ENCODE results near the gene FBXW12. TPM values are rescaled to one million over a fixed set of nuclear protein-coding genes. Genes with fewer than 3 reads are reported as not detected.

FBXW12 gene
- total and polyA plus RNA-seq, 2 experiments from 2014 or later, result not detected

DNA sequence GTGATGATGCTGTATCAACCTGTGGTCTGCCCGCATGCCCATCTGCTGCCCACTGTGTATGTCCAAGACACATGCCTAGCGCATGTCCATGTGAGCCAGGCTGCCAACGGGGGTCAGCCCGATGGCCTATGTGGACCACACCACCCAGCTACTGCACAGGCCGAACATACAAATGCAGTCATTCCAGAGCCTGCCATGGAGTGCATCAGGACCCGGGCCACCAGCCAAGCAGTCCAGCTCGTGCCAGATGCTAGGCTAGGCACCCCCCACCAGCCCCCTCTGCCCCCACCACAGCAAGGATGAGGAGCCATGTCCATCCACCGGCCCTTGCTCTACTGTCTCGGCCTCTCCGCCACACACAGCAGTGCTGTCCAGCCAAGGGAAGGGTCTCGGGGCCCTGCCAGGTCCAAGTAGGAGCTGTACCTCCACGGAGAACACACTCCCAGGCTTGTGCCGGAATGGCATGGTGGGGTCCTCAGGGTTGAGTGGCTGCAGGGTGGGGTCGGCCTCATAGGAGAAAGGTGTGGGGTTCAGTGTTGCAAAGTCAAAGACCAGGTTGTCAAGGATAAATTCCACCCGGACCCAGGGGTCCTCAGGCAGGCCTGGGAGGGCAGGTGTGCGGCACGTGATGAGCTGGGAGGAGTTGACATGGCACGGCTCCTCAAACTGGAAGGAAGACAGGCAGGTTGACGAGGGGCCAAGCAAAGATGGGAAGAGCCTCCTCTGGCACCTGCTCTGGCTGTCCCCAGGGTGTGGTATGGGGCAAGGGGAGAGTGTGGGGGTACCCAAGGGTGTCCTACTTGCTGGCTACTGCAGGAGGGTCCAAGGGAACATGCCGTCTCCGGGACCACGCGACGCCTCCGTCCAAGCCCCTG is 42.6 kb downstream of the FBXW12 start:
- Histone ChIP-seq H3K9me2 (replicated peaks; ENCODE audit: insufficient read depth) (no peaks in the 10 kb centered on the region), H3K27ac (no peak overlapping the region), H3K27me3 (no peaks in the 10 kb centered on the region), H4K20me1 (ENCODE audit: insufficient read depth, poor library complexity, severe bottlenecking) (no peaks in the 10 kb centered on the region), H3K36me3 (replicated peaks; ENCODE audit: insufficient read depth, low read depth) (no peaks in the 10 kb centered on the region), H3K79me2 (no peaks in the 10 kb centered on the region), H3K4me1 (ENCODE audit: insufficient read depth) (no peaks in the 10 kb centered on the region), H3K4me3 (no peak overlapping the region), H2AFZ (no peak overlapping the region), H3K4me2 (no peak overlapping the region), H3K9me3 (ENCODE audit: low read depth) (no peaks in the 10 kb centered on the region)
- DNase-seq (ENCODE audit: low spot score), result no peak
- no peak for TF ChIP-seq EZH2 (IDR thresholded peaks at IDR 0.05; ENCODE audit: borderline replicate concordance)
- TF ChIP-seq EZH2phosphoT487 (IDR thresholded peaks at IDR 0.05; ENCODE audit: low read depth, severe bottlenecking, unreplicated experiment), result no peak
- no peak for TF ChIP-seq CTCF (IDR thresholded peaks at IDR 0.05; ENCODE audit: poor library complexity)
- WGBS (ENCODE audit: low lambda C conversion rate, missing lambda C conversion rate), result 93% methylated on average over 23 of the region's 25 CpGs

- DNase-seq (ENCODE audit: low spot score), result no peak
- WGBS (ENCODE audit: low lambda C conversion rate, missing lambda C conversion rate), result 98% methylated on average over 24 of the region's 24 CpGs
- H3K4me3 ChIP-seq, result no peak overlapping the region
- TF ChIP-seq CTCF (IDR thresholded peaks at IDR 0.05; ENCODE audit: poor library complexity) (no peak), EZH2phosphoT487 (IDR thresholded peaks at IDR 0.05; ENCODE audit: low read depth, severe bottlenecking, unreplicated experiment) (no peak), EZH2 (IDR thresholded peaks at IDR 0.05; ENCODE audit: borderline replicate concordance) (no peak)
- H3K79me2 ChIP-seq, result no peaks in the 10 kb centered on the region
- H3K4me1 ChIP-seq (ENCODE audit: insufficient read depth), result no peaks in the 10 kb centered on the region
- no peaks in the 10 kb centered on the region for H3K9me2 ChIP-seq (replicated peaks; ENCODE audit: insufficient read depth)
- H4K20me1 ChIP-seq (ENCODE audit: insufficient read depth, poor library complexity, severe bottlenecking), result no peaks in the 10 kb centered on the region
- no peaks in the 10 kb centered on the region for H3K27me3 ChIP-seq
- H3K4me2 ChIP-seq, result no peak overlapping the region
- H3K27ac ChIP-seq, result no peak overlapping the region
- H2AFZ ChIP-seq, result no peak overlapping the region
- H3K9me3 ChIP-seq (ENCODE audit: low read depth), result no peaks in the 10 kb centered on the region
- H3K36me3 ChIP-seq (replicated peaks; ENCODE audit: insufficient read depth, low read depth), result no peaks in the 10 kb centered on the region
Observed at GRCh38 chr3:48415251-48415953, 43.4 kb downstream of the FBXW12 start.

- no peaks in the 10 kb centered on the region for H4K20me1 ChIP-seq (ENCODE audit: insufficient read depth, poor library complexity, severe bottlenecking)
- H3K4me2 ChIP-seq, result no peak overlapping the region
- H3K4me1 ChIP-seq (ENCODE audit: insufficient read depth), result no peaks in the 10 kb centered on the region
- no peak overlapping the region for H3K27ac ChIP-seq
- WGBS (ENCODE audit: low lambda C conversion rate, missing lambda C conversion rate), result 98% methylated on average over 14 of the region's 14 CpGs
- TF ChIP-seq CTCF (IDR thresholded peaks at IDR 0.05; ENCODE audit: poor library complexity) (no peak), EZH2 (IDR thresholded peaks at IDR 0.05; ENCODE audit: borderline replicate concordance) (no peak), EZH2phosphoT487 (IDR thresholded peaks at IDR 0.05; ENCODE audit: low read depth, severe bottlenecking, unreplicated experiment) (no peak)
- H3K4me3 ChIP-seq, result no peak overlapping the region
- no peaks in the 10 kb centered on the region for H3K27me3 ChIP-seq
- no peaks in the 10 kb centered on the region for H3K79me2 ChIP-seq
- H3K36me3 ChIP-seq (replicated peaks; ENCODE audit: insufficient read depth, low read depth), result no peaks in the 10 kb centered on the region
- no peak overlapping the region for H2AFZ ChIP-seq
- no peak for DNase-seq (ENCODE audit: low spot score)
- no peaks in the 10 kb centered on the region for H3K9me3 ChIP-seq (ENCODE audit: low read depth)
- no peaks in the 10 kb centered on the region for H3K9me2 ChIP-seq (replicated peaks; ENCODE audit: insufficient read depth)
Observed at GRCh38 chr3:48416091-48416505, 44.1 kb downstream of the FBXW12 start.
